Astrocyte (in vitro differentiated cells and primary cell): ENCODE data around the gene NSD1. TPM values are rescaled to one million over a fixed set of nuclear protein-coding genes. Genes with fewer than 3 reads are reported as not detected.

Experiments
- DNase-seq: peaks from one replicate; pipeline ENCODE4 v3.0.0-alpha.2; 2010; ENCODE audit warnings: low read depth
- FAIRE-seq: peaks from 2 replicates; lab custom pipeline; 2011; peaks lifted over from hg19 to GRCh38; lab: Jason Lieb, UNC
- H2AFZ ChIP-seq: 2 replicates; pipeline ENCODE4 v1.6.0; 2012; ENCODE audit warnings: low read depth, low read length, inconsistent platforms
- H3K27ac ChIP-seq: 2 replicates; pipeline ENCODE4 v1.5.1; 2011; ENCODE audit warnings: low read depth, low read length, inconsistent platforms
- H3K27me3 ChIP-seq: 2 replicates; pipeline ENCODE4 v1.6.0; 2011; ENCODE audit warnings: low read length, inconsistent platforms; ENCODE audit not compliant: insufficient read depth
- H3K36me3 ChIP-seq: 2 replicates; pipeline ENCODE4 v1.5.1; 2011; ENCODE audit warnings: low read length, inconsistent platforms; ENCODE audit not compliant: insufficient read depth
- H3K4me1 ChIP-seq: 2 replicates; pipeline ENCODE4 v1.5.1; 2011; ENCODE audit warnings: low read length, inconsistent platforms; ENCODE audit not compliant: insufficient read depth
- H3K4me2 ChIP-seq: 2 replicates; pipeline ENCODE4 v1.6.0; 2012; ENCODE audit warnings: low read length, inconsistent platforms
- H3K4me3 ChIP-seq: 2 replicates; pipeline ENCODE4 v1.5.1; 2011; ENCODE audit warnings: low read depth, mild to moderate bottlenecking, low read length, inconsistent platforms; ENCODE audit not compliant: insufficient read depth
- H3K79me2 ChIP-seq: 2 replicates; pipeline ENCODE4 v1.6.0; 2012; ENCODE audit warnings: mild to moderate bottlenecking, low read length, inconsistent platforms; ENCODE audit not compliant: insufficient read depth
- H3K9ac ChIP-seq: 2 replicates; pipeline ENCODE4 v1.6.0; 2012; ENCODE audit warnings: mild to moderate bottlenecking, low read length, inconsistent platforms
- H3K9me3 ChIP-seq: 2 replicates; pipeline ENCODE4 v1.5.1; 2012; ENCODE audit warnings: low read depth, mild to moderate bottlenecking, low read length, inconsistent platforms; ENCODE audit not compliant: insufficient read depth
- H4K20me1 ChIP-seq: 2 replicates; pipeline ENCODE4 v1.6.0; 2012; ENCODE audit warnings: low read length, inconsistent platforms; ENCODE audit not compliant: insufficient read depth
- H3K27ac Mint-ChIP-seq: one replicate; pipeline ENCODE4 v1.8.0; 2021; ENCODE audit warnings: mild to moderate bottlenecking, mixed read lengths; ENCODE audit not compliant: unreplicated experiment
- H3K27me3 Mint-ChIP-seq: one replicate; pipeline ENCODE4 v1.8.0; 2021; ENCODE audit warnings: low read depth, mixed read lengths; ENCODE audit not compliant: unreplicated experiment
- H3K36me3 Mint-ChIP-seq: one replicate; pipeline ENCODE4 v1.8.0; 2021; ENCODE audit warnings: low read depth, mixed read lengths; ENCODE audit not compliant: unreplicated experiment
- H3K4me1 Mint-ChIP-seq: one replicate; pipeline ENCODE4 v1.8.0; 2021; ENCODE audit warnings: low read depth, mixed read lengths; ENCODE audit not compliant: unreplicated experiment
- H3K4me3 Mint-ChIP-seq: one replicate; pipeline ENCODE4 v1.8.0; 2021; ENCODE audit warnings: mild to moderate bottlenecking, moderate library complexity, mixed read lengths; ENCODE audit not compliant: unreplicated experiment
- H3K9me3 Mint-ChIP-seq: one replicate; pipeline ENCODE4 v1.8.0; 2021; ENCODE audit warnings: mild to moderate bottlenecking, mixed read lengths; ENCODE audit not compliant: unreplicated experiment
- EZH2 ChIP-seq: IDR thresholded peaks from 2 replicates; pipeline ENCODE4 v1.6.1; 2012; ENCODE audit warnings: mild to moderate bottlenecking, low read length, inconsistent platforms; ENCODE audit not compliant: insufficient read depth
- total RNA-seq: library from RNA; stranded (reverse); gene quantifications from 2 replicates; pipeline ENCODE4 v1.2.1, GENCODE V29; 2021
- TF ChIP-seq, protein P1 (sequence below): IDR thresholded peaks from 2 replicates; pipeline ENCODE4 v1.5.1; 2011; ENCODE audit warnings: low read depth, mild to moderate bottlenecking, inconsistent platforms, low read length, moderate library complexity; ENCODE audit not compliant: insufficient read depth

NSD1 gene
- total RNA-seq, 1 donor from 2014 or later, result 71.9 TPM

DNA sequence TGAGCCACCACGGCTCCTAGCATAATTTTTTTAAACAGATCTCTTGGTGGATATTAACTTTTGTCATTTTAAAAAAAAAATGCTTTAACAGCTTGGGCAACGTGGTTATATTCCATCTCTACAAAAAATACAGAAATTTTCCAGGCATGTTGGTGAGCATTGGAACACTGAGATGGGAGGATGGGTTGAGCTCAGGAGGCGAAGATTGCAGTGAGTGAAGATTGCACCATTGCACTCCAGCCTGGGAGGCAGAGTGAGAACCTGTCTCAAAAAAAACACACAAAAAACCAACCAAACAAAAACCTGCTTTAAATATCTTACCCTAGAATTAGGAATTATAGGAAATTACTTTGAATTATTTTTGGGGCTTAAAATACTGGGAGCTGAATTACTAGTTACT, 55.2 kb downstream of the NSD1 start:
- Mint-ChIP-seq H3K36me3 (peaks cover 4% of the 10 kb centered on the region), H3K4me3 (no peak overlapping the region), H3K27ac (peak overlapping the region; percentile 64), H3K27me3 (no peaks in the 10 kb centered on the region), H3K4me1 (peaks cover 15% of the 10 kb centered on the region), H3K9me3 (no peaks in the 10 kb centered on the region)
- TF ChIP-seq, protein P1, sequence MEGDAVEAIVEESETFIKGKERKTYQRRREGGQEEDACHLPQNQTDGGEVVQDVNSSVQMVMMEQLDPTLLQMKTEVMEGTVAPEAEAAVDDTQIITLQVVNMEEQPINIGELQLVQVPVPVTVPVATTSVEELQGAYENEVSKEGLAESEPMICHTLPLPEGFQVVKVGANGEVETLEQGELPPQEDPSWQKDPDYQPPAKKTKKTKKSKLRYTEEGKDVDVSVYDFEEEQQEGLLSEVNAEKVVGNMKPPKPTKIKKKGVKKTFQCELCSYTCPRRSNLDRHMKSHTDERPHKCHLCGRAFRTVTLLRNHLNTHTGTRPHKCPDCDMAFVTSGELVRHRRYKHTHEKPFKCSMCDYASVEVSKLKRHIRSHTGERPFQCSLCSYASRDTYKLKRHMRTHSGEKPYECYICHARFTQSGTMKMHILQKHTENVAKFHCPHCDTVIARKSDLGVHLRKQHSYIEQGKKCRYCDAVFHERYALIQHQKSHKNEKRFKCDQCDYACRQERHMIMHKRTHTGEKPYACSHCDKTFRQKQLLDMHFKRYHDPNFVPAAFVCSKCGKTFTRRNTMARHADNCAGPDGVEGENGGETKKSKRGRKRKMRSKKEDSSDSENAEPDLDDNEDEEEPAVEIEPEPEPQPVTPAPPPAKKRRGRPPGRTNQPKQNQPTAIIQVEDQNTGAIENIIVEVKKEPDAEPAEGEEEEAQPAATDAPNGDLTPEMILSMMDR, result no peak
- TF ChIP-seq EZH2, result no peak
- Histone ChIP-seq H3K9me3 (no peaks in the 10 kb centered on the region), H3K4me2 (no peak overlapping the region), H3K79me2 (peaks cover 71% of the 10 kb centered on the region), H2AFZ (no peak overlapping the region), H3K36me3 (peaks cover 13% of the 10 kb centered on the region), H3K4me3 (no peak overlapping the region), H3K4me1 (peaks cover 9% of the 10 kb centered on the region), H3K27me3 (no peaks in the 10 kb centered on the region), H3K9ac (no peak overlapping the region), H4K20me1 (peaks cover 44% of the 10 kb centered on the region), H3K27ac (no peak overlapping the region)
- FAIRE-seq (no peak), DNase-seq (no peak)

DNA sequence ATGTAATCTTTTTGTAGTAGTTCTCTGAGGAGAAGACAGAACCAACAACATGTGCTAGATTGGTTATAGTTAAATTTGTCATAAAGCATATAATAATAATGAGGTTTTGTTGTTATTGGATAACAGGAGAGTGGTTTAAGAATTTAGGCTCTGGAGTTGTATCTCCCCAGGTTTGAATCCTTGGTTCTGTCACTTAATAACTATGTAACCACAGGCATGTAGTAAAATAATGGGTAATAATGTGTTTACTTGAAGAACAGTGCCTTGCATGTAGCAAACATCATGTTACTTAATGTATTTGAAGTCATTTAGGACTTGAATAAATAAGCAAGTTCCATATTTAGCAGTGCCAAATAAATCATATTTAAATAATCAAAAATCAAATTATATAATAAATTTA, 55.8 kb downstream of the NSD1 start:
- H3K27me3 Mint-ChIP-seq, result no peaks in the 10 kb centered on the region
- Histone ChIP-seq H3K36me3 (peaks cover 13% of the 10 kb centered on the region), H3K9ac (no peak overlapping the region), H3K27me3 (no peaks in the 10 kb centered on the region), H3K9me3 (no peaks in the 10 kb centered on the region), H3K79me2 (peaks cover 65% of the 10 kb centered on the region), H4K20me1 (peaks cover 38% of the 10 kb centered on the region), H3K4me3 (no peak overlapping the region), H3K4me2 (no peak overlapping the region), H3K27ac (peak overlapping the region; percentile 0), H2AFZ (no peak overlapping the region), H3K4me1 (peaks cover 11% of the 10 kb centered on the region)
- H3K9me3 Mint-ChIP-seq, result no peaks in the 10 kb centered on the region
- peak overlapping the region; percentile 48 for H3K27ac Mint-ChIP-seq
- TF ChIP-seq, protein P1, result no peak
- no peak for TF ChIP-seq EZH2
- H3K4me1 Mint-ChIP-seq, result peaks cover 15% of the 10 kb centered on the region
- FAIRE-seq, result no peak
- peak; percentile 39 for DNase-seq
- H3K4me3 Mint-ChIP-seq, result no peak overlapping the region
- H3K36me3 Mint-ChIP-seq, result peaks cover 4% of the 10 kb centered on the region

DNA sequence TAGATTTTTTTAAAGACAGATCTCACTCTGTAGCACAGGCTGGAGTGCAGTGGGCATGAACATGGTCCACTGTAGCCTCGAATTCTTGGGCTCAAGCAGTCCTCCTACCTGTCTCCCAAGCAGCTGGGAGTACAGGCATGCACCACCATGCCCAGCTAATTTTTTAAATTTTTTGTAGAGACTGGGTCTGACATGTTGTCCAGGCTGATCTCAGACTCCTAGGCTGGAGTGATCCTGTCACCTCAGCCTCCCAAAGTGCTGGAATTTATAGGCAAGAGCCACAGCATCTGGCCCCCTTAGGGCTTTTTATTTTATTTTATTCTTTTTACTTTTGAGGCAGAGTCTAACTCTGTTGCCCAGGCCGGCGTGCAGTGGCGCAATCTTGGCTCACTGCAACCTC, 56.4 kb downstream of the NSD1 start:
- no peaks in the 10 kb centered on the region for H3K27me3 ChIP-seq
- peaks cover 34% of the 10 kb centered on the region for H4K20me1 ChIP-seq
- no peaks in the 10 kb centered on the region for H3K9me3 Mint-ChIP-seq
- peaks cover 16% of the 10 kb centered on the region for H3K4me1 ChIP-seq
- no peaks in the 10 kb centered on the region for H3K27me3 Mint-ChIP-seq
- H3K4me2 ChIP-seq, result no peak overlapping the region
- no peak overlapping the region for H2AFZ ChIP-seq
- peaks cover 4% of the 10 kb centered on the region for H3K36me3 Mint-ChIP-seq
- H3K4me3 ChIP-seq, result no peak overlapping the region
- H3K36me3 ChIP-seq, result peaks cover 13% of the 10 kb centered on the region
- no peak overlapping the region for H3K27ac ChIP-seq
- peaks cover 63% of the 10 kb centered on the region for H3K79me2 ChIP-seq
- H3K9me3 ChIP-seq, result no peaks in the 10 kb centered on the region
- H3K9ac ChIP-seq, result no peak overlapping the region
- FAIRE-seq, result no peak
- DNase-seq, result no peak
- peaks cover 15% of the 10 kb centered on the region for H3K4me1 Mint-ChIP-seq
- H3K27ac Mint-ChIP-seq, result peak overlapping the region; percentile 69
- no peak for TF ChIP-seq EZH2
- TF ChIP-seq, protein P1, result no peak
- no peak overlapping the region for H3K4me3 Mint-ChIP-seq
